Measurements from ENCODE around the gene IGF2R. TPM values are rescaled to one million over a fixed set of nuclear protein-coding genes. Genes with fewer than 3 reads are reported as not detected.

IGF2R gene
- total RNA-seq, 1 experiment from 2014 or later = 127 TPM

DNA sequence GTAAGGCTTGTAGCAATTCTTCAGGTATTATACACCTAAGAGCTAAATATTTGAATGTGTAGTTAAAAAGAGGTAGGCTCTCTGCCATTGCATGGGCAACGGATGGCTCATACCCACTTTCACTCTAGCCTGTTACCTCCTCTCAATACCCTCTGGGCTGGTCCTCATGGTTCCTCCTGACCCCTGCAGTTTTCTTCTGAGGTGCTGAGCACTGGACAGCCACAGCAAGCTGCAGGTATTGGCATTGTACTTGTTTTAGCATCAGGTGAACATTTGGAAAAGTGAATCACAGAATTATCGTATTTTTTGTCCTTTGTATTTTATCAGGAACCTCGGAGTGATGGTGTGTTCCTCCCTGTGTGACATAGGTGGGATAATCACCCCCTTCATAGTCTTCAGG lies 185.6 kb downstream of the IGF2R start:
- CTCF ChIA-PET = interaction anchor here (0.5 kb wide), 1 partner anchor 49 kb away, joined by 3 read pairs; no protein-coding TSS in a partner anchor
- H3K4me3 Mint-ChIP-seq (ENCODE audit: low read depth, unreplicated experiment) = no peak overlapping the region

DNA sequence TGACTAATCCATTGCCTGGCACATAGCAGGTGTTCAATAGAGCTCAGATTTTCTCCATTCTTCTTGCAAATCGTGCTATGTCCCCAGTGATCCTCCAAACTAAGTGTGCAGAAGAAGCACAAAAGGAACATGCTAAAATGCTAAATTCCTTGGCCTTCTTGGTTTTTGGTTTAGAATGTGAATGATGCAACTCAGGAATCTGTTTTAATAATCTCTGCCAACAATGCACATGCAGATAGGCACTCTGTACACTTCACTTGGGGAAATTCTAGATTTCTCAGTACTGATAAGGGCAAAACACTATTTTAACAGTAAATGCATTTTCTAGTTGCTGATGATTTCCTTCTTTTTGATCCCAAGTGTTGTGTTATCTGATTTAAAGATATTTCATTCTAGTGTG lies 188.0 kb downstream of the IGF2R start:
- Mint-ChIP-seq H3K36me3 (ENCODE audit: insufficient read depth, unreplicated experiment) (no peaks in the 10 kb centered on the region), H3K27ac (ENCODE audit: unreplicated experiment) (no peak overlapping the region), H3K4me3 (ENCODE audit: low read depth, unreplicated experiment) (no peak overlapping the region), H3K9me3 (ENCODE audit: low read depth, unreplicated experiment) (no peaks in the 10 kb centered on the region), H3K4me1 (ENCODE audit: low read depth, unreplicated experiment) (no peaks in the 10 kb centered on the region), H3K27me3 (ENCODE audit: unreplicated experiment) (no peaks in the 10 kb centered on the region)
- intact Hi-C loops (cut with micrococcal nuclease; ENCODE audit: unreplicated experiment) = no loop called here
- CTCF ChIA-PET = no interaction called here
- no peak for DNase-seq
- TF ChIP-seq, protein P1, sequence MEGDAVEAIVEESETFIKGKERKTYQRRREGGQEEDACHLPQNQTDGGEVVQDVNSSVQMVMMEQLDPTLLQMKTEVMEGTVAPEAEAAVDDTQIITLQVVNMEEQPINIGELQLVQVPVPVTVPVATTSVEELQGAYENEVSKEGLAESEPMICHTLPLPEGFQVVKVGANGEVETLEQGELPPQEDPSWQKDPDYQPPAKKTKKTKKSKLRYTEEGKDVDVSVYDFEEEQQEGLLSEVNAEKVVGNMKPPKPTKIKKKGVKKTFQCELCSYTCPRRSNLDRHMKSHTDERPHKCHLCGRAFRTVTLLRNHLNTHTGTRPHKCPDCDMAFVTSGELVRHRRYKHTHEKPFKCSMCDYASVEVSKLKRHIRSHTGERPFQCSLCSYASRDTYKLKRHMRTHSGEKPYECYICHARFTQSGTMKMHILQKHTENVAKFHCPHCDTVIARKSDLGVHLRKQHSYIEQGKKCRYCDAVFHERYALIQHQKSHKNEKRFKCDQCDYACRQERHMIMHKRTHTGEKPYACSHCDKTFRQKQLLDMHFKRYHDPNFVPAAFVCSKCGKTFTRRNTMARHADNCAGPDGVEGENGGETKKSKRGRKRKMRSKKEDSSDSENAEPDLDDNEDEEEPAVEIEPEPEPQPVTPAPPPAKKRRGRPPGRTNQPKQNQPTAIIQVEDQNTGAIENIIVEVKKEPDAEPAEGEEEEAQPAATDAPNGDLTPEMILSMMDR (IDR thresholded peaks at IDR 0.05; ENCODE audit: unreplicated experiment) = no peak
- BruUV-seq (replicated peaks) = no TSS peak

More for the DNA sequence above, 185.6 kb downstream of the IGF2R start:
- Mint-ChIP-seq H3K27ac (ENCODE audit: unreplicated experiment) (no peak overlapping the region), H3K36me3 (ENCODE audit: insufficient read depth, unreplicated experiment) (no peaks in the 10 kb centered on the region), H3K9me3 (ENCODE audit: low read depth, unreplicated experiment) (no peaks in the 10 kb centered on the region), H3K4me1 (ENCODE audit: low read depth, unreplicated experiment) (no peaks in the 10 kb centered on the region), H3K27me3 (ENCODE audit: unreplicated experiment) (no peaks in the 10 kb centered on the region)
- TF ChIP-seq, protein P1 (IDR thresholded peaks at IDR 0.05; ENCODE audit: unreplicated experiment) = no peak
- DNase-seq = no peak
- BruUV-seq (replicated peaks) = no TSS peak
- intact Hi-C loops (cut with micrococcal nuclease; ENCODE audit: unreplicated experiment) = no loop called here

DNA sequence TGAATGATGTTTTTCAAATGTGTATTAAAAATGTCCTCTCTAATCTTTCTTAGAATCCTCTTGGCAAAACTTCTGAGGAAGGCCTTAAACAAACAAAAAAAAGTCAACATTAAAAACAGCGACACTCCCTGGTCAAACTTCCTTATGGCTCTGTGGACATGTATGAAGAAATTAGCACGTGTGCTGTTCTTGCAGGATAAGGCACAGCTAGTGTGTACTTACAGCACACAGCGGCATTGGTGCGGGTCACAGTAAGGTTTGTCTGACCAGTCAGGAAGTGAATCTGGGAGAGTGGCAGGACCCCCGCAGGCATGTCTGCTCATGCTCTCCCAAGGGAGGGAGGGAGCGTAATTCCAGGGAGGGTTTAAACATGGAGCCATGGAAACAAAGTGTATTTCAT lies 191.6 kb downstream of the IGF2R start:
- Mint-ChIP-seq H3K9me3 (ENCODE audit: low read depth, unreplicated experiment) (no peaks in the 10 kb centered on the region), H3K27ac (ENCODE audit: unreplicated experiment) (no peak overlapping the region), H3K4me1 (ENCODE audit: low read depth, unreplicated experiment) (no peaks in the 10 kb centered on the region), H3K27me3 (ENCODE audit: unreplicated experiment) (no peaks in the 10 kb centered on the region), H3K36me3 (ENCODE audit: insufficient read depth, unreplicated experiment) (no peaks in the 10 kb centered on the region), H3K4me3 (ENCODE audit: low read depth, unreplicated experiment) (no peak overlapping the region)
- intact Hi-C loops (cut with micrococcal nuclease; ENCODE audit: unreplicated experiment) = no loop called here
- TF ChIP-seq, protein P1 (IDR thresholded peaks at IDR 0.05; ENCODE audit: unreplicated experiment) = no peak
- DNase-seq = no peak
- no TSS peak for BruUV-seq (replicated peaks)
- CTCF ChIA-PET = no interaction called here

Other genes starting within 250 kb of the IGF2R start
- gene WTAP, start 241.6 kb upstream of the IGF2R start, total RNA-seq (2022) = 91.8 and 103 TPM in 2 replicates
- 92.3 and 108 TPM in 2 replicates for gene ACAT2, start 207.0 kb upstream of the IGF2R start, total RNA-seq (2022)
- 311 and 357 TPM in 2 replicates for gene TCP1, start 179.5 kb upstream of the IGF2R start, total RNA-seq (2022)
- gene MRPL18, start 178.6 kb upstream of the IGF2R start, total RNA-seq (2022) = 86.6 and 88.7 TPM in 2 replicates
- gene PNLDC1, start 168.8 kb upstream of the IGF2R start, total RNA-seq (2022) = 0.52 and 0.71 TPM in 2 replicates
- gene MAS1, start 78.1 kb upstream of the IGF2R start, total RNA-seq (2022) = not detected in 2 replicates
- 4.5 and 5.0 TPM in 2 replicates for gene SLC22A1, start 152.7 kb downstream of the IGF2R start, total RNA-seq (2022)

All from Calu3 (cell line).